Measurements from ENCODE around the gene FOXP1.

DNA sequence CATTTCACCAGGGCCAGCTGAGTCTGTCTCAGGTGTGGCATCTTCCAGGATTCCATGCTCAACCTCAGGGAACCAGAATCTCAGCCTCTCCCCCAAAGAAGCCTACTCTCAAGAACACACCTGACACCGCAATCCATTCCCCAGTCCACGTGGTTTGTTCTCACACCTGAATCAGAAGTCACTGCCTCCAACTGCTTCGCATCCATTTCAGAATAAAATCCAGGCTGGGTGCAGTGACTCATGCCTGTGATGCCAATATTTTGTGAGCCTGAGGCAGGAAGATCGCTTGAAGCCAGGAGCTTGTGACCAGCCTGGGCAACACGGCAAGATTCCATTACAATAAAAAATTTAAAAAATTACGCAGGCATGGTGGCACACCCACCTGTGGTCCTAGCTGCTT is 212.2 kb downstream of the FOXP1 start:
- TF ChIP-seq CTCF (IDR thresholded peaks at IDR 0.05) (no peak), POLR2A (IDR thresholded peaks at IDR 0.05) (no peak)
